Measurements from ENCODE around the gene JUND.
A peak's percentile ranks its signal among the peaks of the same experiment; 100 is the strongest.

Gene JUND

GRCh38 chr19:18252370-18252717 is 29.1 kb downstream of the JUND start:
- Histone ChIP-seq H3K27ac (ENCODE audit: low read depth, low read length) (no peak overlapping the region), H3K36me3 (ENCODE audit: control insufficient read depth, insufficient read depth, low read length) (no peaks in the 10 kb centered on the region), H3K27me3 (ENCODE audit: control insufficient read depth, insufficient read depth, low read length) (peaks cover 21% of the 10 kb centered on the region; the same call in 1 of the 2 replicates), H3K9ac (ENCODE audit: low read length) (no peak overlapping the region), H3K9me3 (ENCODE audit: control insufficient read depth, insufficient read depth, low read depth, low read length) (peaks cover 4% of the 10 kb centered on the region; the same call in 1 of the 2 replicates), H3K4me3 (ENCODE audit: low read depth, low read length) (no peak overlapping the region), H3K4me1 (ENCODE audit: control insufficient read depth, insufficient read depth, low read length) (peaks cover 17% of the 10 kb centered on the region)

- Histone ChIP-seq H3K36me3 (ENCODE audit: control insufficient read depth, insufficient read depth, low read length) (no peaks in the 10 kb centered on the region), H3K27me3 (ENCODE audit: control insufficient read depth, insufficient read depth, low read length) (peaks cover 21% of the 10 kb centered on the region; the same call in 1 of the 2 replicates), H3K9ac (ENCODE audit: low read length) (no peak overlapping the region), H3K9me3 (ENCODE audit: control insufficient read depth, insufficient read depth, low read depth, low read length) (peaks cover 4% of the 10 kb centered on the region; the same call in 1 of the 2 replicates), H3K4me1 (ENCODE audit: control insufficient read depth, insufficient read depth, low read length) (peaks cover 17% of the 10 kb centered on the region), H3K27ac (ENCODE audit: low read depth, low read length) (no peak overlapping the region), H3K4me3 (ENCODE audit: low read depth, low read length) (no peak overlapping the region)
These were observed 29.6 kb downstream of the JUND start for GRCh38 chr19:18251587-18252369.

- H3K9me3 ChIP-seq (ENCODE audit: control insufficient read depth, insufficient read depth, low read depth, low read length) = peaks cover 4% of the 10 kb centered on the region; the same call in 1 of the 2 replicates
- no peak overlapping the region for H3K4me3 ChIP-seq (ENCODE audit: low read depth, low read length)
- peaks cover 14% of the 10 kb centered on the region; the same call in 1 of the 2 replicates for H3K27me3 ChIP-seq (ENCODE audit: control insufficient read depth, insufficient read depth, low read length)
- no peaks in the 10 kb centered on the region for H3K36me3 ChIP-seq (ENCODE audit: control insufficient read depth, insufficient read depth, low read length)
- H3K27ac ChIP-seq (ENCODE audit: low read depth, low read length) = no peak overlapping the region
- no peak overlapping the region for H3K9ac ChIP-seq (ENCODE audit: low read length)
- H3K4me1 ChIP-seq (ENCODE audit: control insufficient read depth, insufficient read depth, low read length) = peaks cover 9% of the 10 kb centered on the region
These were observed 31.6 kb downstream of the JUND start for GRCh38 chr19:18249834-18250233.

- Histone ChIP-seq H3K4me1 (ENCODE audit: control insufficient read depth, insufficient read depth, low read length) (peaks cover 7% of the 10 kb centered on the region; the same call in 1 of the 2 replicates), H3K9ac (ENCODE audit: low read length) (no peak overlapping the region), H3K36me3 (ENCODE audit: control insufficient read depth, insufficient read depth, low read length) (no peaks in the 10 kb centered on the region), H3K27me3 (ENCODE audit: control insufficient read depth, insufficient read depth, low read length) (no peaks in the 10 kb centered on the region), H3K27ac (ENCODE audit: low read depth, low read length) (no peak overlapping the region), H3K9me3 (ENCODE audit: control insufficient read depth, insufficient read depth, low read depth, low read length) (peaks cover 2% of the 10 kb centered on the region; the same call in 1 of the 2 replicates), H3K4me3 (ENCODE audit: low read depth, low read length) (no peak overlapping the region)
These were observed 36.1 kb downstream of the JUND start for GRCh38 chr19:18245297-18245696.

- Histone ChIP-seq H3K36me3 (ENCODE audit: control insufficient read depth, insufficient read depth, low read length) (no peaks in the 10 kb centered on the region), H3K4me3 (ENCODE audit: low read depth, low read length) (no peak overlapping the region), H3K9ac (ENCODE audit: low read length) (no peak overlapping the region), H3K27me3 (ENCODE audit: control insufficient read depth, insufficient read depth, low read length) (peaks cover 5% of the 10 kb centered on the region; the same call in 1 of the 2 replicates), H3K9me3 (ENCODE audit: control insufficient read depth, insufficient read depth, low read depth, low read length) (no peaks in the 10 kb centered on the region), H3K4me1 (ENCODE audit: control insufficient read depth, insufficient read depth, low read length) (no peaks in the 10 kb centered on the region), H3K27ac (ENCODE audit: low read depth, low read length) (no peak overlapping the region)
These were observed 42.1 kb downstream of the JUND start for GRCh38 chr19:18239303-18239702.

- Histone ChIP-seq H3K27ac (ENCODE audit: low read depth, low read length) (no peak overlapping the region), H3K9ac (ENCODE audit: low read length) (no peak overlapping the region), H3K4me3 (ENCODE audit: low read depth, low read length) (no peak overlapping the region), H3K9me3 (ENCODE audit: control insufficient read depth, insufficient read depth, low read depth, low read length) (no peaks in the 10 kb centered on the region), H3K36me3 (ENCODE audit: control insufficient read depth, insufficient read depth, low read length) (no peaks in the 10 kb centered on the region), H3K4me1 (ENCODE audit: control insufficient read depth, insufficient read depth, low read length) (peaks cover 19% of the 10 kb centered on the region), H3K27me3 (ENCODE audit: control insufficient read depth, insufficient read depth, low read length) (peaks cover 5% of the 10 kb centered on the region; the same call in 1 of the 2 replicates)
These were observed 47.2 kb downstream of the JUND start for GRCh38 chr19:18234194-18234593.

GRCh38 chr19:18233224-18233825 is 48.1 kb downstream of the JUND start:
- H3K4me1 ChIP-seq (ENCODE audit: control insufficient read depth, insufficient read depth, low read length) = peaks cover 19% of the 10 kb centered on the region
- H3K9ac ChIP-seq (ENCODE audit: low read length) = no peak overlapping the region
- peaks cover 5% of the 10 kb centered on the region; the same call in 1 of the 2 replicates for H3K27me3 ChIP-seq (ENCODE audit: control insufficient read depth, insufficient read depth, low read length)
- H3K4me3 ChIP-seq (ENCODE audit: low read depth, low read length) = peak overlapping the region; percentile 62
- H3K9me3 ChIP-seq (ENCODE audit: control insufficient read depth, insufficient read depth, low read depth, low read length) = no peaks in the 10 kb centered on the region
- H3K36me3 ChIP-seq (ENCODE audit: control insufficient read depth, insufficient read depth, low read length) = no peaks in the 10 kb centered on the region
- H3K27ac ChIP-seq (ENCODE audit: low read depth, low read length) = no peak overlapping the region

- Histone ChIP-seq H3K27ac (ENCODE audit: low read depth, low read length) (no peak overlapping the region), H3K4me1 (ENCODE audit: control insufficient read depth, insufficient read depth, low read length) (peaks cover 19% of the 10 kb centered on the region), H3K4me3 (ENCODE audit: low read depth, low read length) (peak overlapping the region; percentile 62), H3K9ac (ENCODE audit: low read length) (peak overlapping the region; percentile 13), H3K9me3 (ENCODE audit: control insufficient read depth, insufficient read depth, low read depth, low read length) (no peaks in the 10 kb centered on the region), H3K27me3 (ENCODE audit: control insufficient read depth, insufficient read depth, low read length) (peaks cover 5% of the 10 kb centered on the region; the same call in 1 of the 2 replicates), H3K36me3 (ENCODE audit: control insufficient read depth, insufficient read depth, low read length) (no peaks in the 10 kb centered on the region)
These were observed 48.7 kb downstream of the JUND start for GRCh38 chr19:18232540-18233223.

GRCh38 chr19:18231775-18232174 is 49.6 kb downstream of the JUND start:
- Histone ChIP-seq H3K4me3 (ENCODE audit: low read depth, low read length) (no peak overlapping the region; the same call in 1 of the 2 replicates), H3K4me1 (ENCODE audit: control insufficient read depth, insufficient read depth, low read length) (peaks cover 19% of the 10 kb centered on the region), H3K9ac (ENCODE audit: low read length) (no peak overlapping the region), H3K36me3 (ENCODE audit: control insufficient read depth, insufficient read depth, low read length) (no peaks in the 10 kb centered on the region), H3K9me3 (ENCODE audit: control insufficient read depth, insufficient read depth, low read depth, low read length) (no peaks in the 10 kb centered on the region), H3K27ac (ENCODE audit: low read depth, low read length) (no peak overlapping the region), H3K27me3 (ENCODE audit: control insufficient read depth, insufficient read depth, low read length) (peaks cover 13% of the 10 kb centered on the region)

- Histone ChIP-seq H3K4me3 (ENCODE audit: low read depth, low read length) (no peak overlapping the region; the same call in 1 of the 2 replicates), H3K27ac (ENCODE audit: low read depth, low read length) (no peak overlapping the region), H3K9ac (ENCODE audit: low read length) (no peak overlapping the region)
These were observed 50.3 kb downstream of the JUND start for GRCh38 chr19:18230941-18231734.

More at GRCh38 chr19:18230941-18231734, 50.3 kb downstream of the JUND start:
- Histone ChIP-seq H3K36me3 (ENCODE audit: control insufficient read depth, insufficient read depth, low read length) (no peaks in the 10 kb centered on the region), H3K9me3 (ENCODE audit: control insufficient read depth, insufficient read depth, low read depth, low read length) (no peaks in the 10 kb centered on the region), H3K4me1 (ENCODE audit: control insufficient read depth, insufficient read depth, low read length) (peaks cover 19% of the 10 kb centered on the region), H3K27me3 (ENCODE audit: control insufficient read depth, insufficient read depth, low read length) (peaks cover 13% of the 10 kb centered on the region)

Measured in HUES6 (cell line).